ENCODE measurements around the gene EME1.

Gene EME1

GRCh38 chr17:50346313-50347116 is 26.5 kb upstream of the EME1 start:
- Histone ChIP-seq H3K4me3 (replicated peaks; ENCODE audit: insufficient read depth, low read length) (peak overlapping the region; percentile 60), H3K27me3 (ENCODE audit: insufficient read depth, poor library complexity, severe bottlenecking) (no peaks in the 10 kb centered on the region), H3K27ac (replicated peaks) (peak overlapping the region; percentile 71)
- TF ChIP-seq POLR2AphosphoS5 (IDR thresholded peaks at IDR 0.05; ENCODE audit: low read depth) = 0 out of 2 replicates have a peak, but pooled peaks have one; percentile 0
- TF ChIP-seq SPI1 (IDR thresholded peaks at IDR 0.05; ENCODE audit: borderline replicate concordance, low read depth) = no peak
- TF ChIP-seq CTCF (IDR thresholded peaks at IDR 0.05; ENCODE audit: insufficient read depth, low read length) = no peak
- TF ChIP-seq GABPA (IDR thresholded peaks at IDR 0.05; ENCODE audit: low read depth) = no peak
- DNase-seq (ENCODE audit: low read depth in 1 of 2, low spot score in 1 of 2) = peak; percentile 29 to 56

GRCh38 chr17:50347117-50347893 is 25.7 kb upstream of the EME1 start:
- Histone ChIP-seq H3K27me3 (ENCODE audit: insufficient read depth, poor library complexity, severe bottlenecking) (no peaks in the 10 kb centered on the region), H3K4me3 (replicated peaks; ENCODE audit: insufficient read depth, low read length) (peak overlapping the region; percentile 60), H3K27ac (replicated peaks) (no peak overlapping the region; the same call in 1 of the 2 replicates)
- no peak for DNase-seq (ENCODE audit: low read depth in 1 of 2, low spot score in 1 of 2)
- TF ChIP-seq POLR2AphosphoS5 (IDR thresholded peaks at IDR 0.05; ENCODE audit: low read depth) (no peak), SPI1 (IDR thresholded peaks at IDR 0.05; ENCODE audit: borderline replicate concordance, low read depth) (no peak), GABPA (IDR thresholded peaks at IDR 0.05; ENCODE audit: low read depth) (no peak)

GRCh38 chr17:50347894-50348291 is 25.1 kb upstream of the EME1 start:
- no peak for DNase-seq (ENCODE audit: low read depth in 1 of 2, low spot score in 1 of 2)
- Histone ChIP-seq H3K27ac (replicated peaks) (no peak overlapping the region), H3K4me3 (replicated peaks; ENCODE audit: insufficient read depth, low read length) (no peak overlapping the region), H3K27me3 (ENCODE audit: insufficient read depth, poor library complexity, severe bottlenecking) (no peaks in the 10 kb centered on the region)
- TF ChIP-seq POLR2AphosphoS5 (IDR thresholded peaks at IDR 0.05; ENCODE audit: low read depth) (no peak), GABPA (IDR thresholded peaks at IDR 0.05; ENCODE audit: low read depth) (no peak), SPI1 (IDR thresholded peaks at IDR 0.05; ENCODE audit: borderline replicate concordance, low read depth) (no peak), REST (IDR thresholded peaks at IDR 0.05; ENCODE audit: insufficient replicate concordance, low read depth) (no peak), CTCF (IDR thresholded peaks at IDR 0.05; ENCODE audit: insufficient read depth, low read length) (no peak)

GRCh38 chr17:50348522-50349242 is 24.3 kb upstream of the EME1 start:
- Histone ChIP-seq H3K4me3 (replicated peaks; ENCODE audit: insufficient read depth, low read length) (no peak overlapping the region), H3K27ac (replicated peaks) (no peak overlapping the region), H3K27me3 (ENCODE audit: insufficient read depth, poor library complexity, severe bottlenecking) (no peaks in the 10 kb centered on the region)
- no peak for DNase-seq (ENCODE audit: low read depth in 1 of 2, low spot score in 1 of 2)
- TF ChIP-seq SPI1 (IDR thresholded peaks at IDR 0.05; ENCODE audit: borderline replicate concordance, low read depth) (no peak), GABPA (IDR thresholded peaks at IDR 0.05; ENCODE audit: low read depth) (no peak), CTCF (IDR thresholded peaks at IDR 0.05; ENCODE audit: insufficient read depth, low read length) (no peak), POLR2AphosphoS5 (IDR thresholded peaks at IDR 0.05; ENCODE audit: low read depth) (no peak), REST (IDR thresholded peaks at IDR 0.05; ENCODE audit: insufficient replicate concordance, low read depth) (no peak)

Data from HL-60 (cell line).